PC-3 (cell line): ENCODE measurements around the gene GBX1.

Source experiments
- CTCF ChIP-seq: fragments of 300-600 bp; sonication (generic); conservative IDR thresholded peaks from 2 replicates; pipeline ENCODE4 v1.5.1; 2017; ENCODE audit warnings: antibody characterized with exemption, low read depth, mild to moderate bottlenecking, low read length
- EZH2 ChIP-seq: fragments of 300-600 bp; sonication (generic); IDR thresholded peaks from one replicate; pipeline ENCODE4 v1.6.1; 2017; ENCODE audit warnings: antibody characterized with exemption, mild to moderate bottlenecking, low read length; ENCODE audit not compliant: unreplicated experiment
- EZH2phosphoT487 ChIP-seq: fragments of 300-600 bp; sonication (generic); IDR thresholded peaks from 2 replicates; pipeline ENCODE4 v1.6.1; 2018; ENCODE audit warnings: mild to moderate bottlenecking, antibody characterized with exemption, low read length, borderline replicate concordance

- TF ChIP-seq CTCF: no peak
- no peak for TF ChIP-seq EZH2phosphoT487
- no peak for TF ChIP-seq EZH2
These were observed 44.7 kb downstream of the GBX1 start for GRCh38 chr7:151122796-151123157.
